HG03378 (cell line): Measurements from ENCODE around the gene LAMA5.

Source experiments
- ATAC-seq: cut with Tn5 transposase; IDR thresholded peaks from one replicate; pipeline ENCODE4 v1.9.1; 2021; ENCODE audit warnings: mild to moderate bottlenecking, moderate library complexity; ENCODE audit not compliant: unreplicated experiment

Gene LAMA5

DNA sequence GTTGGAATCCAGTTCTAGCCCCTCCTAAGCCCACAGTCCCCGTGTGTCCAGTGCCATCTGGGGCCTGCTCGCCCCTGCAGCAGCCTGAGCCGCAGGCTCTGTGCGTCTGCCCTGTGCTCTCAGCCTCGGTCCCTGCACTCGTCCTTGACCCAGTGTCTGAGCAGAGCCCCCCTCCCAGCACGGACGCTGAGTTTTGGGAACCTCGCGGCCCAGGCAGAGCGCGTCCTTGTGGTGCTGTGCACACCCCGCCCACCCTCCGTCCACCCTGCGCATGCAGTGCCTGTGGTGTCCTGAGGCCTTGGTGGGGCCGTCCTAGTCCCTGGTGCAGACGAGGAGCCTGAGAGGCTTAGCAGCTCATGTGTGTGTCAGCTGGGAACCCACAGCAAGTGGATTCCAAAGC is 97.2 kb downstream of the LAMA5 start:
- ATAC-seq, result no peak

DNA sequence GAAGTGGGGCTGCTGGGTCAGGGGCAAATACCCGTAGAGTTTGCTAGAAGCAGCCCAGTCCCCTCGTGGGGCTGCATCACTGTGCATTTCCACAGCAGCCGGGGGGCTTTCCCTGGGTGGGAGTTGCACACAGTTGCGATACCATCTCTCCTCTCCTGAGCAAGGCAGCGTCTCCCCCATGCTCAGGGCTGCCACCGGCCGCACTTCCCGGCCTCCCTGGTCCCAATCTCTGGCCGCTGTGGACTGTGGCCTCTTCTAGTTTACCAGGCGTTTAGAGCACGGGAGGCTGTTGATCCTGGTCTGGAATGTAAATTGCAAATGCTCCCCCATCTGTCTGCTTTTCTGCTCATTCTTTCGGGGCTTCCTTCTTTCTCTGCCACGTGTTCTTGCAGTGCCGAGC is 97.7 kb downstream of the LAMA5 start:
- no peak for ATAC-seq

DNA sequence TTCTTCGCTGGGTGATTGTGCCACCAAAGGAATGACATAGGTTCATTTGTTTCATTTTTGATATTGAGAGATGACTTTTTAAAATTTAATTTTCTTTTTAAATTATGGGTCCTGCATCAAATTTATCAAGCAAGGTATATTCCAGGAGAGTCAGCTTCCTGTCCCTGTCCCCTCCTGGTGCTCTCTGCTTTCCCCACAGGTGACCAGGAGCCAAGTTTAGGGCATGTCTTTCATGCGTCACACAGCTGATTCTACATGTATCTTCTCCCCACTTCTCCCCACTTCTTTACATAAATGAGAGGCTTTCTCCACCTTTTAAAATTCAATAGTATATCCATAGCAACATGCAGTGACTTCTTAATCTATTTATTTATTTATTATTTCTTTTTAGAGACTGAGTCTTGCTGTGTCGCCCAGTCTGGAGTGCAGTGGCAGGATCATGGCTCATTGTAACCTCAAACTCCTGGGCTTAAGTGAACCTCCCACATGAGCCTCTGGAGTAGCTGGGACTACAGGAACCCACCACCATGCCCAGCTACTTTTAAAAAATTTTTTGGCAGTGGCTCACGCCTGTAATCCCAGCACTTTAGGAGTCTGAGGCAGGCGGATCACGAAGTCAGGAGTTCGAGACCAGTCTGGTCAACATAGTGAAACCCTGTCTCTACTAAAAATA is 98.7 kb downstream of the LAMA5 start:
- ATAC-seq, result no peak

GRCh38 chr20:62267543-62267942 is 99.6 kb downstream of the LAMA5 start:
- ATAC-seq, result no peak

- ATAC-seq, result no peak
Measured at GRCh38 chr20:62266851-62267250, 100.3 kb downstream of the LAMA5 start.

DNA sequence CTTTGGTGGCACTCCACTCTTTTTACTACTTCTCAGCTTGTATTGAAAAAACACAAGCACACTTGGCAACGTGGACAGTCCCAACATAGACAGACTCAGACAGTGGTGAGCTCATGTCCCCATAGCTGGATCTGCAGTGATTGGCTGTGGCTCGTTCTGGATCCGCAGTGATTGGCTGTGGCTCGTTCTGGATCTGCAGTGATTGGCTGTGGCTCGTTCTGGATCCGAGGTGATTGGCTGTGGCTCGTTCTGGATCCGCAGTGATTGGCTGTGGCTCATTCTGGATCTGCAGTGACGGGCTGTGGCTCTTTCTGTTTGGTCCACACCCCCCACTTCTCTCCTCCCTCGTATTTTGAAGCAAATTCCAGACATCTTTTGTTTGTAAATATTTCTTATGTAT is 100.8 kb downstream of the LAMA5 start:
- ATAC-seq, result no peak

DNA sequence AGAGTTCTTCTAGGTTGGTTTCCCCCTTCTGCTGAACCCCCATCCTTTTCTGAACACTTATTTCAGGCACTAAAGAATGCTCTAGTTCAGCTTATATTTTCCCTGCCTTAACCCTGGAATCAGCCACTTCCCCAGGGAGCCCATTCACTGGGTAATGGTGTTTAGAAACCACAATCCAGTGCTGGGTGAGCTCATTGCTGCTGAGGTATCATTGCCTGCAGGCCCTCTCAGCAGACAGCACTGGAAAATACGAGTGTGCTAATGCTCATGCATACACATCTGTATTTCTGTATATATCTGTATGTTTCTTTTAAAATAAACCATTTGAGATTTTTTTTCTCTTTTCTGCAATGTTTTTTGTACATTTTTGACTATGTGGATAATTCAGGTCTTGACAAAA is 101.7 kb downstream of the LAMA5 start:
- no peak for ATAC-seq

- no peak for ATAC-seq
Measured at GRCh38 chr20:62263396-62263795, 103.7 kb downstream of the LAMA5 start.

- ATAC-seq, result no peak
Measured at GRCh38 chr20:62262064-62262463, 105.0 kb downstream of the LAMA5 start.

DNA sequence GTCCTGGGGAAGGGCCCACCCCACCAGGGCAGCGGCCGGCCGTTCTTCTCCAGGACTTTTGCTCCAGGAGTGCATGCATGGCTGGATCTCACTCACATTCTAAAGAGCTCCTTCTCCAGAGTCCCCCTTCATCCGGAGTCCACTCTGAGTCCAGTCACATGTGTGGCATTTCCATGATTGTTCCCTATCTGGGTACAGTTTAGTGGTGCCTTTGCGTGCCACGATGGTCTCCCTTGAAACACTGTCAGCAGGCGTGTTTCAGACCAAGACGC is 107.9 kb downstream of the LAMA5 start:
- no peak for ATAC-seq
